Kidney (tissue), 14 donors: ENCODE measurements around the gene SH3PXD2B. TPM values are rescaled to one million over a fixed set of nuclear protein-coding genes. Genes with fewer than 3 reads are reported as not detected.

Experiments
- DNase-seq, 5 donors: peaks; one replicate each; pipeline ENCODE4 v3.0.0-alpha.2; 2013 to 2020
- FAIRE-seq: peaks from 2 replicates; lab custom pipeline; 2012; peaks lifted over from hg19 to GRCh38; lab: Jason Lieb, UNC
- H3K27ac ChIP-seq, 2 donors: one replicate each; pipeline ENCODE4 v1.7.0; 2013; ENCODE audit warnings: low read depth in 2 of 2, low read length in 2 of 2, inconsistent platforms in 1 of 2
- H3K27me3 ChIP-seq: one replicate; pipeline ENCODE4 v1.7.1; 2013; ENCODE audit warnings: low read length, inconsistent platforms; ENCODE audit not compliant: control insufficient read depth, insufficient read depth
- H3K36me3 ChIP-seq, 3 donors: one replicate each; pipeline versions ENCODE4 v1.7.0 to v1.7.1; 2013; ENCODE audit warnings: low read length in 3 of 3, control low read depth in 1 of 3, inconsistent platforms in 1 of 3; ENCODE audit not compliant: insufficient read depth in 3 of 3, control insufficient read depth in 2 of 3
- H3K4me1 ChIP-seq, 3 donors: one replicate each; pipeline versions ENCODE4 v1.7.0 to v1.7.1; 2013; ENCODE audit warnings: low read length in 3 of 3, inconsistent platforms in 1 of 3, low read depth in 1 of 3; ENCODE audit not compliant: control insufficient read depth in 2 of 3, insufficient read depth in 2 of 3
- H3K4me3 ChIP-seq, 3 donors: one replicate each; pipeline versions ENCODE4 v1.7.0 to v1.8.1; 2013; ENCODE audit warnings: low read length in 3 of 3, control low read depth in 1 of 3, inconsistent platforms in 1 of 3
- H3K9ac ChIP-seq, 3 donors: one replicate each; pipeline versions ENCODE4 v1.7.0 to v1.7.1; 2013; ENCODE audit warnings: low read length in 3 of 3, control low read depth in 1 of 3, inconsistent platforms in 1 of 3
- H3K9me3 ChIP-seq, 3 donors: one replicate each; pipeline versions ENCODE4 v1.7.0 to v1.7.1; 2013; ENCODE audit warnings: low read length in 3 of 3, control low read depth in 1 of 3, inconsistent platforms in 1 of 3; ENCODE audit not compliant: control insufficient read depth in 2 of 3, insufficient read depth in 1 of 3
- CTCF ChIP-seq: IDR thresholded peaks from 3 replicates; pipeline ENCODE4 v1.5.1; 2012; ENCODE audit warnings: mild to moderate bottlenecking, moderate library complexity, borderline replicate concordance; ENCODE audit not compliant: insufficient read depth; ENCODE audit errors: extremely low read depth
- intact Hi-C: fragments of 100-400 bp; cut with DNase I; formaldehyde crosslinking; loops from one replicate; pipeline ENCODE4 v1.11.1; 2022
- polyA plus RNA-seq: library from polyadenylated mRNA; stranded (reverse); fragments of 350-450 nt; fragmentation: Illumina TruSeq; extraction: RNeasy Lipid Tissue Mini Kit (QIAGEN cat#74804); gene quantifications from one replicate; pipeline ENCODE4 v1.2.3, GENCODE V29; 2014; ENCODE audit warnings: low read depth, low replicate concordance; ENCODE audit not compliant: insufficient read depth
- total RNA-seq: library from RNA; stranded (reverse); fragmentation: NEBNext Ultra II Directional; extraction: Animal tissue kit (Norgen Biotek cat#: 25700); gene quantifications from one replicate; pipeline ENCODE4 v1.2.1, GENCODE V29; 2021
- donor health status: control.
- donor health status: control.
- donor health status: control.
- donor health status: control.
- donor health status: control.
- donor health status: DM: yes; HTN: yes; CAD: no.
- donor health status: Normal renal cell carcinoma (clear cell type).

Gene SH3PXD2B
- total and polyA plus RNA-seq, 2 donors from 2014 or later, result 3.1 to 22.8 TPM

- Histone ChIP-seq H3K4me1 (peaks cover 0 to 11% (median 0%) of the 10 kb centered on the region in 3 donors), H3K9me3 (no peaks in the 10 kb centered on the region), H3K36me3 (no peaks in the 10 kb centered on the region), H3K27ac (no peak overlapping the region), H3K9ac (no peak overlapping the region), H3K27me3 (no peaks in the 10 kb centered on the region), H3K4me3 (no peak overlapping the region)
- intact Hi-C loops, result no loop called here
- DNase-seq (no peak), FAIRE-seq (no peak)
- no peak for TF ChIP-seq CTCF
Measured at GRCh38 chr5:172450453-172450852, 3.9 kb downstream of the SH3PXD2B start.

- DNase-seq (no peak), FAIRE-seq (no peak)
- intact Hi-C loops, result no loop called here
- TF ChIP-seq CTCF, result no peak
- H3K9ac ChIP-seq, result no peak overlapping the region
- H3K27ac ChIP-seq, result no peak overlapping the region
- no peaks in the 10 kb centered on the region for H3K9me3 ChIP-seq
- H3K4me3 ChIP-seq, result no peak overlapping the region
- peaks cover 0 to 6% (median 0%) of the 10 kb centered on the region in 3 donors for H3K4me1 ChIP-seq
- H3K27me3 ChIP-seq, result no peaks in the 10 kb centered on the region
- H3K36me3 ChIP-seq, result no peaks in the 10 kb centered on the region
Measured at GRCh38 chr5:172448999-172449398, 5.3 kb downstream of the SH3PXD2B start.

GRCh38 chr5:172447646-172448365, 6.5 kb downstream of the SH3PXD2B start:
- no peaks in the 10 kb centered on the region for H3K36me3 ChIP-seq
- peaks cover 0 to 6% (median 0%) of the 10 kb centered on the region in 3 donors for H3K4me1 ChIP-seq
- no peaks in the 10 kb centered on the region for H3K27me3 ChIP-seq
- intact Hi-C loops, result no loop called here
- DNase-seq (no peak), FAIRE-seq (no peak)
- no peak overlapping the region for H3K9ac ChIP-seq
- H3K9me3 ChIP-seq, result no peaks in the 10 kb centered on the region
- no peak overlapping the region for H3K4me3 ChIP-seq
- no peak overlapping the region for H3K27ac ChIP-seq
- no peak for TF ChIP-seq CTCF
